WTC11 (cell line): ENCODE data around the gene SLC7A4. TPM values are rescaled to one million over a fixed set of nuclear protein-coding genes. Genes with fewer than 3 reads are reported as not detected.
A peak's percentile ranks its signal among the peaks of the same experiment; 100 is the strongest.
"Not testable (repeated sequence)": the region's sequence is repeated elsewhere in the genome, so short reads cannot be mapped to it uniquely, and the experiment has no call there.

Experiments
- ATAC-seq: fragments of 200-7000 bp; cut with Tn5 transposase; 2 replicates; pipeline ENCODE4 v1.10.0; 2021; ENCODE audit warnings: mild to moderate bottlenecking, moderate library complexity
- CTCF ChIA-PET: fragments of 300-600 bp; sonication (Branson Sonifier 250); formaldehyde crosslinking; loops from one replicate; lab custom pipeline; 2021; ENCODE audit warnings: antibody characterized with exemption; lab: Charles Lee
- POLR2A ChIA-PET: fragments of 350-600 bp; sonication (Branson Sonifier 250); formaldehyde crosslinking; loops from one replicate; lab custom pipeline; 2021; ENCODE audit warnings: antibody characterized with exemption; lab: Charles Lee
- DNase-seq: peaks from one replicate; pipeline ENCODE4 v3.0.0; 2021; ENCODE audit warnings: low spot score
- H3K27ac Mint-ChIP-seq: 2 replicates; pipeline ENCODE4 v1.8.0; 2021; ENCODE audit warnings: mixed read lengths
- H3K27me3 Mint-ChIP-seq: 2 replicates; pipeline ENCODE4 v1.8.0; 2021; ENCODE audit warnings: low read depth, mild to moderate bottlenecking, moderate library complexity, mixed read lengths
- H3K36me3 Mint-ChIP-seq: 2 replicates; pipeline ENCODE4 v1.8.0; 2021; ENCODE audit warnings: mixed read lengths
- H3K4me1 Mint-ChIP-seq: 2 replicates; pipeline ENCODE4 v1.8.0; 2022; ENCODE audit warnings: mixed read lengths
- H3K4me3 Mint-ChIP-seq: 2 replicates; pipeline ENCODE4 v1.8.0; 2021; ENCODE audit warnings: mild to moderate bottlenecking, moderate library complexity, mixed read lengths
- H3K9me3 Mint-ChIP-seq: 2 replicates; pipeline ENCODE4 v1.8.0; 2021; ENCODE audit warnings: mixed read lengths
- AFF4 ChIP-seq: sonication (generic); formaldehyde crosslinking; IDR thresholded peaks from 2 replicates; pipeline ENCODE4 v1.8.1; 2023; ENCODE audit warnings: mild to moderate bottlenecking, missing genetic modification reagents, borderline replicate concordance
- E2F1 ChIP-seq: sonication (generic); formaldehyde crosslinking; IDR thresholded peaks from 2 replicates; pipeline ENCODE4 v1.8.0; 2022; ENCODE audit warnings: mild to moderate bottlenecking, missing genetic modification reagents
- ELF4 ChIP-seq: sonication (generic); formaldehyde crosslinking; IDR thresholded peaks from 2 replicates; pipeline ENCODE4 v1.8.1; 2022; ENCODE audit warnings: low read depth, mild to moderate bottlenecking, moderate library complexity, missing genetic modification reagents
- EMX1 ChIP-seq: fragments of 250-450 bp; sonication (Bioruptor Pico); IDR thresholded peaks from 2 replicates; pipeline ENCODE4 v1.8.0; 2021; ENCODE audit warnings: mild to moderate bottlenecking
- FOXJ3 ChIP-seq: sonication (generic); formaldehyde crosslinking; IDR thresholded peaks from 2 replicates; pipeline ENCODE4 v1.9.0; 2021; ENCODE audit warnings: missing genetic modification reagents, mild to moderate bottlenecking, borderline replicate concordance
- FOXK1 ChIP-seq: sonication (generic); formaldehyde crosslinking; IDR thresholded peaks from 2 replicates; pipeline ENCODE4 v1.8.0; 2022; ENCODE audit warnings: mild to moderate bottlenecking, moderate library complexity, missing genetic modification reagents
- NR2C2 ChIP-seq: sonication (generic); formaldehyde crosslinking; IDR thresholded peaks from 2 replicates; pipeline ENCODE4 v1.8.0; 2022; ENCODE audit warnings: mild to moderate bottlenecking, missing genetic modification reagents
- ZBTB43 ChIP-seq: sonication (generic); formaldehyde crosslinking; IDR thresholded peaks from 2 replicates; pipeline ENCODE4 v1.8.1; 2023; ENCODE audit warnings: mild to moderate bottlenecking, missing genetic modification reagents
- ZNF121 ChIP-seq: sonication (generic); formaldehyde crosslinking; IDR thresholded peaks from 2 replicates; pipeline ENCODE4 v1.8.0; 2023; ENCODE audit warnings: missing genetic modification reagents
- ZNF281 ChIP-seq: sonication (generic); formaldehyde crosslinking; IDR thresholded peaks from 2 replicates; pipeline ENCODE4 v1.8.0; 2023; ENCODE audit warnings: mild to moderate bottlenecking, missing genetic modification reagents
- ZNF396 ChIP-seq: fragments of 250-450 bp; sonication (Bioruptor Pico); IDR thresholded peaks from 2 replicates; pipeline ENCODE4 v1.8.0; 2021; ENCODE audit warnings: mild to moderate bottlenecking, moderate library complexity, borderline replicate concordance
- ZNF671 ChIP-seq: fragments of 250-450 bp; sonication (Bioruptor Pico); IDR thresholded peaks from 2 replicates; pipeline ENCODE4 v1.8.0; 2021; ENCODE audit warnings: mild to moderate bottlenecking
- total RNA-seq: library from RNA; stranded (reverse); gene quantifications from 3 replicates; pipeline ENCODE4 v1.2.3, GENCODE V29; 2021
- TF ChIP-seq, protein P1 (sequence below): fragments of 250-450 bp; sonication (Bioruptor Pico); IDR thresholded peaks from 2 replicates; pipeline ENCODE4 v1.8.0; 2021; ENCODE audit warnings: mild to moderate bottlenecking

Gene SLC7A4
- total RNA-seq, 1 experiment from 2014 or later = 0.37 TPM

DNA sequence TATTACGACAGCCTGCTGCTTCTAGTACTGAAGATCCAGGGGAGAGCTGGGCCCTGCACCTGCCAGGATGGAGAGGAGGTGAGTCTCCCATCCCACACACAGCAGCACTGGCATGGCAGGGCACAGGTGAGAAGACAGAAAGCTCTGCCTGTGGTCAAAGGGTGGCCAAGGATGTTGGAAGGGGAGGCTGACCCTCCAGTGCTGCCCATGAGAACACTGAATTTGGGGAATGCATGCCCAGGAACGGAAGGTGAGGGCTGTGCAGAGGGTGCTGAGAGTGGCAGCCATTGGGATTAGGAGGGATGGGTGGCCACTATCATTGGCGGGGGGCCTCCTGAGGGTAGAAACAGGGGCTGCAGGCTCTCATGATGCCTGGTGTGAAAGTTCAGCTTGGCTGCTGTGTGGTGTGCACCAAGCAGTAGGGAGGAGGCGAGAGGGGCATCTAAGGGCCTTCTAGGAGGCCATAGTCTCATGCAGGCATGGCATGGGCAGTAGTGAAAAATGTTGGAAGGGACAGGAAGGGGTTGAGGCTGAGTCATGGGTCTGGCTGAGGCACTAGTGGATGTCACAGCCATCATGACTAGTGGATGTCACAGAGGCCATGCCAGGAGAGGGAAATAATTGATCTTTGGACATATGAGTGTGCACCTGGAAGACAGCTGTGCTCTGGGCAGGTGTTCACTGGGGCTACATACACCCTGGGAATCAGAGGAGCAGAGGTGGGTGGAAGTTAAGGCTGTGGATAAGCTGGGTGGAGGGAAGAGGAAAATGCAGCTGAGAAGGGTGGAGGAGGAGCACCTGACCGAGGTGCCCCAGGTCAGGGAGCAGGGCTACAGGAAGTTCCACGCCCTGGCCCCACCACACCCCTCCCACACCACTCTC is 10.9 kb upstream of the SLC7A4 start (continued):
- TF ChIP-seq ZNF396 (no peak), ZBTB43 (CRISPR knock-in tag) (no peak), E2F1 (no peak), EMX1 (CRISPR knock-in tag) (no peak)

GRCh38 chr22:21041937-21042336 is 9.6 kb upstream of the SLC7A4 start:
- ChIA-PET POLR2A (no interaction called here), CTCF (interaction anchor here (1.6 to 1.7 kb wide), 2 partner anchors 21 to 61 kb away, joined by 6 to 7 read pairs; no protein-coding TSS in a partner anchor)
- ATAC-seq (no peak), DNase-seq (no peak)
- H3K27ac Mint-ChIP-seq = no peak overlapping the region
- no peaks in the 10 kb centered on the region for H3K9me3 Mint-ChIP-seq
- H3K4me3 Mint-ChIP-seq = no peak overlapping the region
- TF ChIP-seq FOXK1 (CRISPR knock-in tag) = no peak
- no peak for TF ChIP-seq ELF4
- TF ChIP-seq, protein P1, sequence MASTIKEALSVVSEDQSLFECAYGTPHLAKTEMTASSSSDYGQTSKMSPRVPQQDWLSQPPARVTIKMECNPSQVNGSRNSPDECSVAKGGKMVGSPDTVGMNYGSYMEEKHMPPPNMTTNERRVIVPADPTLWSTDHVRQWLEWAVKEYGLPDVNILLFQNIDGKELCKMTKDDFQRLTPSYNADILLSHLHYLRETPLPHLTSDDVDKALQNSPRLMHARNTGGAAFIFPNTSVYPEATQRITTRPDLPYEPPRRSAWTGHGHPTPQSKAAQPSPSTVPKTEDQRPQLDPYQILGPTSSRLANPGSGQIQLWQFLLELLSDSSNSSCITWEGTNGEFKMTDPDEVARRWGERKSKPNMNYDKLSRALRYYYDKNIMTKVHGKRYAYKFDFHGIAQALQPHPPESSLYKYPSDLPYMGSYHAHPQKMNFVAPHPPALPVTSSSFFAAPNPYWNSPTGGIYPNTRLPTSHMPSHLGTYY (CRISPR knock-in tag) = no peak
- TF ChIP-seq NR2C2 (CRISPR knock-in tag) = no peak
- peaks cover 11% of the 10 kb centered on the region for H3K4me1 Mint-ChIP-seq
- H3K36me3 Mint-ChIP-seq = no peaks in the 10 kb centered on the region
- peaks cover 23% of the 10 kb centered on the region for H3K27me3 Mint-ChIP-seq

GRCh38 chr22:21039158-21039557 is 6.8 kb upstream of the SLC7A4 start:
- ATAC-seq, H3K36me3 Mint-ChIP-seq, H3K4me1 Mint-ChIP-seq, H3K9me3 Mint-ChIP-seq, DNase-seq, H3K27ac Mint-ChIP-seq, POLR2A ChIA-PET, H3K4me3 Mint-ChIP-seq: not testable (repeated sequence)
- peaks cover 13% of the 10 kb centered on the region for H3K27me3 Mint-ChIP-seq
- TF ChIP-seq ZNF121 (CRISPR knock-in tag) = peak; percentile 49; the same call in 1 of the 2 replicates
- CTCF ChIA-PET = interaction anchor here (2.3 kb wide), 1 partner anchor 18 kb away, joined by 11 read pairs; no protein-coding TSS in a partner anchor

DNA sequence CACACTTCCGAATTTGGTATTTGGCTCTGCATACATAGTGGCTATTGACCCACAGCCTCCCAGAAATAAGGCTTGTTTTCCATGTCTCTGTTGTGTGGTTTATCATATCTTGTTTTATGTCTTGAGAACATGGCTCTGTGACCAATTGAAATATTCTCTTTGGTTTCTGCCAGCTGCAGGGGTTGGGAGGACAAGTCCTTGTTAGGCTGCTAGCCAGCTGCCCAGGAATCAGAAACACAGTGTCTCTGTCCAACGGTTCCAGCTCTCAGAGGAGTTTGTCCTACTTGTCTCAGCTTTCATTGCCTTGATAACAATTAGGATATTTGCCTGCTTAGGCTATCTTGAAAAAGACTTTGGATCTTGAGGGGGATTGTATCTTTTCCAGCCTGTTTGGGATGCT is 6.0 kb upstream of the SLC7A4 start:
- TF ChIP-seq FOXJ3 (no peak), ZNF281 (CRISPR knock-in tag) (no peak), AFF4 (CRISPR knock-in tag) (no peak), ZNF671 (CRISPR knock-in tag) (no peak)
- Mint-ChIP-seq H3K27ac (no peak overlapping the region), H3K4me3 (no peak overlapping the region), H3K4me1 (no peaks in the 10 kb centered on the region), H3K9me3 (no peaks in the 10 kb centered on the region), H3K27me3 (peaks cover 11% of the 10 kb centered on the region), H3K36me3 (no peaks in the 10 kb centered on the region)
- no peak for ATAC-seq
- ChIA-PET CTCF (interaction anchor here (0.7 to 2.3 kb wide), 3 partner anchors 18 to 65 kb away, joined by 3 to 11 read pairs (median 4); no protein-coding TSS in a partner anchor), POLR2A (no interaction called here)
- no peak for DNase-seq
